Vagina (tissue), 2 donors: ENCODE measurements around the gene NDUFAB1.

Source experiments
- POLR2AphosphoS5 ChIP-seq, 2 donors: sonication (generic); formaldehyde crosslinking; IDR thresholded peaks; one replicate each; pipeline ENCODE4 v1.9.0; 2017; ENCODE audit warnings: antibody characterized with exemption in 2 of 2, mild to moderate bottlenecking in 2 of 2, low read depth in 1 of 2; ENCODE audit not compliant: insufficient read depth in 1 of 2
- TF ChIP-seq, protein P1 (sequence below), 3 experiments: fragments of 450-650 bp in 2 of 3; fragments of 200-600 bp in 1 of 3; sonication (generic) in 1 of 3; IDR thresholded peaks; one replicate each; pipeline ENCODE4 v1.5.1; 2017 to 2019; ENCODE audit warnings: antibody characterized with exemption in 3 of 3, mild to moderate bottlenecking in 2 of 3, moderate library complexity in 2 of 3

DNA sequence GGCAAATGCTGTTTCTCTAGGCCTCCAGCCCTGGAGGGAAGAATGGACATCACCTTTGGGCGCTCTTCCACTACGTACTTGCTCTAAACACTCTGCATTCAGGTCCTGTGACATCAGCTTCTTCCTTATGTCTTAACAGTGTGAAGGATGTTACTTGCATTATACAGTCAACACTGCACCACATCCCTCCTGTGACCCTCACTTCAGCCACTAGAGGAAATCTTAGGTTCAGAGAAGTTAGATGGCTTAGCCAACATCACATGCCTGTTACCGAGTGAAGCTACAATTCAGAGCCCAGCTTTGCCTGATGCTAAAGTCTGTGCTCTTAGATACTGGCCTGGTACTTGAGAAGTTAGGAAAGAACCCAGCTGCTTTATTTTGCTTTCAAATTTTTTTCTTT lies 20.3 kb downstream of the NDUFAB1 start:
- TF ChIP-seq, protein P1, sequence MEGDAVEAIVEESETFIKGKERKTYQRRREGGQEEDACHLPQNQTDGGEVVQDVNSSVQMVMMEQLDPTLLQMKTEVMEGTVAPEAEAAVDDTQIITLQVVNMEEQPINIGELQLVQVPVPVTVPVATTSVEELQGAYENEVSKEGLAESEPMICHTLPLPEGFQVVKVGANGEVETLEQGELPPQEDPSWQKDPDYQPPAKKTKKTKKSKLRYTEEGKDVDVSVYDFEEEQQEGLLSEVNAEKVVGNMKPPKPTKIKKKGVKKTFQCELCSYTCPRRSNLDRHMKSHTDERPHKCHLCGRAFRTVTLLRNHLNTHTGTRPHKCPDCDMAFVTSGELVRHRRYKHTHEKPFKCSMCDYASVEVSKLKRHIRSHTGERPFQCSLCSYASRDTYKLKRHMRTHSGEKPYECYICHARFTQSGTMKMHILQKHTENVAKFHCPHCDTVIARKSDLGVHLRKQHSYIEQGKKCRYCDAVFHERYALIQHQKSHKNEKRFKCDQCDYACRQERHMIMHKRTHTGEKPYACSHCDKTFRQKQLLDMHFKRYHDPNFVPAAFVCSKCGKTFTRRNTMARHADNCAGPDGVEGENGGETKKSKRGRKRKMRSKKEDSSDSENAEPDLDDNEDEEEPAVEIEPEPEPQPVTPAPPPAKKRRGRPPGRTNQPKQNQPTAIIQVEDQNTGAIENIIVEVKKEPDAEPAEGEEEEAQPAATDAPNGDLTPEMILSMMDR (IDR thresholded peaks at IDR 0.05): no peak
- no peak for TF ChIP-seq POLR2AphosphoS5 (IDR thresholded peaks at IDR 0.05; ENCODE audit: insufficient read depth in 1 of 2, low read depth in 1 of 2)
